T-helper 2 cell treated with Interferon-gamma antibody and Interleukin-4, amounts not matched to agents 100 ng/mL and 5 ng/mL, for 36 hours (primary cell): ENCODE measurements around the gene RNF149. TPM values are rescaled to one million over a fixed set of nuclear protein-coding genes. Genes with fewer than 3 reads are reported as not detected.
"Not testable (repeated sequence)": the region's sequence is repeated elsewhere in the genome, so short reads cannot be mapped to it uniquely, and the experiment has no call there.

Source experiments
- intact Hi-C: fragments of 100-400 bp; cut with micrococcal nuclease; formaldehyde crosslinking; loops from one replicate; pipeline ENCODE4 v1.15.1; 2023
- total RNA-seq: library from RNA; stranded (reverse); gene quantifications from 2 replicates; pipeline ENCODE4 v1.2.3, GENCODE V29; 2022

RNF149 gene
- total RNA-seq = 85.5 and 87.0 TPM in 2 replicates

GRCh38 chr2:101308432-101309210, at the start of gene RNF149:
Gene RNF149 (minus strand): TSS chr2:101308701. CDS start chr2:101308588, 113 bp downstream.
- intact Hi-C loops = loop anchor here (1.0 to 10.0 kb wide), 5 partner anchors 20 to 389 kb away; partner anchors contain the start of genes MAP4K4, RFX8 and RPL31

- intact Hi-C loops = no loop called here
These were observed 48.9 kb upstream of the RNF149 start for GRCh38 chr2:101357376-101357775.

GRCh38 chr2:101356521-101356920, 48.0 kb upstream of the RNF149 start:
- intact Hi-C loops = no loop called here

- intact Hi-C loops = no loop called here
These were observed 47.6 kb upstream of the RNF149 start for GRCh38 chr2:101356055-101356454.

GRCh38 chr2:101355401-101356054, 47.0 kb upstream of the RNF149 start:
- intact Hi-C loops = no loop called here

GRCh38 chr2:101354420-101355311, 46.2 kb upstream of the RNF149 start:
- intact Hi-C loops = no loop called here

- intact Hi-C loops = not testable (repeated sequence)
These were observed 44.1 kb upstream of the RNF149 start for GRCh38 chr2:101352631-101353030.

- intact Hi-C loops = loop anchor here (2.0 kb wide), 1 partner anchor 36 kb away; the partner anchor contains the start of gene CREG2
These were observed 42.7 kb upstream of the RNF149 start for GRCh38 chr2:101351207-101351606.

GRCh38 chr2:101349893-101350662, 41.6 kb upstream of the RNF149 start:
- intact Hi-C loops = loop anchor here (2.0 kb wide), 1 partner anchor 37 kb away; the partner anchor contains the start of gene CREG2

GRCh38 chr2:101348883-101349282, 40.4 kb upstream of the RNF149 start:
- intact Hi-C loops = no loop called here

GRCh38 chr2:101346909-101347308, 38.4 kb upstream of the RNF149 start:
- intact Hi-C loops = no loop called here

- intact Hi-C loops = loop anchor here (5.0 kb wide), 1 partner anchor 37 kb away; the partner anchor contains the start of gene RNF149
These were observed 35.6 kb upstream of the RNF149 start for GRCh38 chr2:101344137-101344536.

GRCh38 chr2:101342625-101343008, 34.1 kb upstream of the RNF149 start:
- intact Hi-C loops = loop anchor here (1.0 to 5.0 kb wide), 3 partner anchors 35 to 489 kb away; partner anchors contain the start of genes CREG2 and RNF149

- intact Hi-C loops = loop anchor here (1.0 to 5.0 kb wide), 3 partner anchors 35 to 489 kb away; partner anchors contain the start of genes CREG2 and RNF149
These were observed 33.6 kb upstream of the RNF149 start for GRCh38 chr2:101341901-101342624.

GRCh38 chr2:101341421-101341820, 32.9 kb upstream of the RNF149 start:
- intact Hi-C loops = loop anchor here (5.0 kb wide), 1 partner anchor 34 kb away; the partner anchor contains the start of gene RNF149

- intact Hi-C loops = loop anchor here (5.0 kb wide), 1 partner anchor 33 kb away; the partner anchor contains the start of gene RNF149
These were observed 31.6 kb upstream of the RNF149 start for GRCh38 chr2:101340141-101340551.

GRCh38 chr2:101339266-101339880, 30.9 kb upstream of the RNF149 start:
- intact Hi-C loops = no loop called here

GRCh38 chr2:101337877-101338276, 29.4 kb upstream of the RNF149 start:
- intact Hi-C loops = no loop called here
